Liver (tissue), 3 donors: ENCODE measurements around the gene SLC44A3.

Source experiments
- GABPA ChIP-seq, 2 donors: IDR thresholded peaks in 1 of 2; conservative IDR thresholded peaks in 1 of 2; 2 replicates each; pipeline ENCODE4 v1.6.1; 2016; ENCODE audit warnings: antibody characterized with exemption in 2 of 2, mild to moderate bottlenecking in 1 of 2, moderate library complexity in 1 of 2
- RAD21 ChIP-seq, 2 donors: IDR thresholded peaks; 2 replicates each; pipeline ENCODE4 v1.6.1; 2016; ENCODE audit warnings: antibody characterized with exemption in 2 of 2, mild to moderate bottlenecking in 2 of 2
- SP1 ChIP-seq: IDR thresholded peaks from 2 replicates; pipeline ENCODE4 v1.6.1; 2018; ENCODE audit warnings: antibody characterized with exemption, mild to moderate bottlenecking
- YY1 ChIP-seq: IDR thresholded peaks from 2 replicates; pipeline ENCODE4 v1.6.1; 2016; ENCODE audit warnings: antibody characterized with exemption, mild to moderate bottlenecking
- TF ChIP-seq, protein P1 (sequence below): fragments of 150-350 bp; IDR thresholded peaks from 2 replicates; pipeline ENCODE4 v1.5.1; 2017; ENCODE audit warnings: improper control_type of control experiment, low read depth, low read length; ENCODE audit not compliant: missing input control
- TF ChIP-seq, protein P2 (sequence below): IDR thresholded peaks from 2 replicates; pipeline ENCODE4 v1.6.1; 2016; ENCODE audit warnings: antibody characterized with exemption, mild to moderate bottlenecking
- TF ChIP-seq, protein P3 (sequence below): IDR thresholded peaks from 2 replicates; pipeline ENCODE4 v1.6.1; 2016; ENCODE audit warnings: antibody characterized with exemption
- donor health status: healthy.
- donor health status: healthy.

GRCh38 chr1:94907136-94907535 is 87.0 kb downstream of the SLC44A3 start:
- TF ChIP-seq RAD21 (IDR thresholded peaks at IDR 0.05) (no peak), GABPA (IDR thresholded peaks at IDR 0.05 in 1 of 2, conservative IDR thresholded peaks at IDR 0.05 in 1 of 2) (no peak), YY1 (no peak), SP1 (no peak)
- TF ChIP-seq, protein P1, sequence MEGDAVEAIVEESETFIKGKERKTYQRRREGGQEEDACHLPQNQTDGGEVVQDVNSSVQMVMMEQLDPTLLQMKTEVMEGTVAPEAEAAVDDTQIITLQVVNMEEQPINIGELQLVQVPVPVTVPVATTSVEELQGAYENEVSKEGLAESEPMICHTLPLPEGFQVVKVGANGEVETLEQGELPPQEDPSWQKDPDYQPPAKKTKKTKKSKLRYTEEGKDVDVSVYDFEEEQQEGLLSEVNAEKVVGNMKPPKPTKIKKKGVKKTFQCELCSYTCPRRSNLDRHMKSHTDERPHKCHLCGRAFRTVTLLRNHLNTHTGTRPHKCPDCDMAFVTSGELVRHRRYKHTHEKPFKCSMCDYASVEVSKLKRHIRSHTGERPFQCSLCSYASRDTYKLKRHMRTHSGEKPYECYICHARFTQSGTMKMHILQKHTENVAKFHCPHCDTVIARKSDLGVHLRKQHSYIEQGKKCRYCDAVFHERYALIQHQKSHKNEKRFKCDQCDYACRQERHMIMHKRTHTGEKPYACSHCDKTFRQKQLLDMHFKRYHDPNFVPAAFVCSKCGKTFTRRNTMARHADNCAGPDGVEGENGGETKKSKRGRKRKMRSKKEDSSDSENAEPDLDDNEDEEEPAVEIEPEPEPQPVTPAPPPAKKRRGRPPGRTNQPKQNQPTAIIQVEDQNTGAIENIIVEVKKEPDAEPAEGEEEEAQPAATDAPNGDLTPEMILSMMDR = no peak
- TF ChIP-seq, protein P2, sequence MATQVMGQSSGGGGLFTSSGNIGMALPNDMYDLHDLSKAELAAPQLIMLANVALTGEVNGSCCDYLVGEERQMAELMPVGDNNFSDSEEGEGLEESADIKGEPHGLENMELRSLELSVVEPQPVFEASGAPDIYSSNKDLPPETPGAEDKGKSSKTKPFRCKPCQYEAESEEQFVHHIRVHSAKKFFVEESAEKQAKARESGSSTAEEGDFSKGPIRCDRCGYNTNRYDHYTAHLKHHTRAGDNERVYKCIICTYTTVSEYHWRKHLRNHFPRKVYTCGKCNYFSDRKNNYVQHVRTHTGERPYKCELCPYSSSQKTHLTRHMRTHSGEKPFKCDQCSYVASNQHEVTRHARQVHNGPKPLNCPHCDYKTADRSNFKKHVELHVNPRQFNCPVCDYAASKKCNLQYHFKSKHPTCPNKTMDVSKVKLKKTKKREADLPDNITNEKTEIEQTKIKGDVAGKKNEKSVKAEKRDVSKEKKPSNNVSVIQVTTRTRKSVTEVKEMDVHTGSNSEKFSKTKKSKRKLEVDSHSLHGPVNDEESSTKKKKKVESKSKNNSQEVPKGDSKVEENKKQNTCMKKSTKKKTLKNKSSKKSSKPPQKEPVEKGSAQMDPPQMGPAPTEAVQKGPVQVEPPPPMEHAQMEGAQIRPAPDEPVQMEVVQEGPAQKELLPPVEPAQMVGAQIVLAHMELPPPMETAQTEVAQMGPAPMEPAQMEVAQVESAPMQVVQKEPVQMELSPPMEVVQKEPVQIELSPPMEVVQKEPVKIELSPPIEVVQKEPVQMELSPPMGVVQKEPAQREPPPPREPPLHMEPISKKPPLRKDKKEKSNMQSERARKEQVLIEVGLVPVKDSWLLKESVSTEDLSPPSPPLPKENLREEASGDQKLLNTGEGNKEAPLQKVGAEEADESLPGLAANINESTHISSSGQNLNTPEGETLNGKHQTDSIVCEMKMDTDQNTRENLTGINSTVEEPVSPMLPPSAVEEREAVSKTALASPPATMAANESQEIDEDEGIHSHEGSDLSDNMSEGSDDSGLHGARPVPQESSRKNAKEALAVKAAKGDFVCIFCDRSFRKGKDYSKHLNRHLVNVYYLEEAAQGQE = no peak
- TF ChIP-seq, protein P3, sequence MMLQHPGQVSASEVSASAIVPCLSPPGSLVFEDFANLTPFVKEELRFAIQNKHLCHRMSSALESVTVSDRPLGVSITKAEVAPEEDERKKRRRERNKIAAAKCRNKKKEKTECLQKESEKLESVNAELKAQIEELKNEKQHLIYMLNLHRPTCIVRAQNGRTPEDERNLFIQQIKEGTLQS = no peak
